Fibroblast of lung (primary cell): ENCODE measurements around the gene HPGDS. TPM values are rescaled to one million over a fixed set of nuclear protein-coding genes. Genes with fewer than 3 reads are reported as not detected.

Experiments used
- DNase-seq, 2 donors: peaks; one replicate each; pipeline versions ENCODE4 v3.0.0 to v3.0.0-alpha.2; 2010; ENCODE audit warnings: low read depth in 2 of 2
- H2AFZ ChIP-seq: 2 replicates; pipeline ENCODE4 v1.5.1; 2012; ENCODE audit warnings: low read length, control low read depth, inconsistent platforms
- H3K27ac ChIP-seq: 2 replicates; pipeline ENCODE4 v1.5.1; 2011; ENCODE audit warnings: low read length, control low read depth; ENCODE audit not compliant: insufficient read depth
- H3K27me3 ChIP-seq: 2 replicates; pipeline ENCODE4 v1.5.1; 2011; ENCODE audit warnings: mild to moderate bottlenecking, low read length; ENCODE audit not compliant: control insufficient read depth, insufficient read depth
- H3K36me3 ChIP-seq: 2 replicates; pipeline ENCODE4 v1.5.1; 2011; ENCODE audit warnings: low read length; ENCODE audit not compliant: control insufficient read depth, insufficient read depth
- H3K4me1 ChIP-seq: 2 replicates; pipeline ENCODE4 v1.5.1; 2011; ENCODE audit warnings: low read length; ENCODE audit not compliant: control insufficient read depth, insufficient read depth; ENCODE audit errors: extremely low read depth
- H3K4me2 ChIP-seq: 2 replicates; pipeline ENCODE4 v1.5.1; 2011; ENCODE audit warnings: low read length, control low read depth; ENCODE audit not compliant: insufficient read depth; ENCODE audit errors: extremely low read depth
- H3K4me3 ChIP-seq, 4 experiments: fragments of 200-600 bp in 1 of 4; sonication (generic) in 1 of 4; replicated peaks in 1 of 4; 2 replicates each; pipeline ENCODE4 v1.5.1; 2011 to 2016; ENCODE audit warnings: low read length in 4 of 4, low read depth in 3 of 4, mild to moderate bottlenecking in 3 of 4, control low read depth in 2 of 4, inconsistent platforms in 1 of 4, mixed read lengths in 1 of 4; ENCODE audit not compliant: insufficient read depth in 1 of 4; ENCODE audit errors: control extremely low read depth in 1 of 4
- H3K79me2 ChIP-seq: 2 replicates; pipeline ENCODE4 v1.5.1; 2012; ENCODE audit warnings: mild to moderate bottlenecking, low read length, inconsistent platforms; ENCODE audit not compliant: control insufficient read depth, insufficient read depth
- H3K9ac ChIP-seq: 2 replicates; pipeline ENCODE4 v1.5.1; 2011; ENCODE audit warnings: mild to moderate bottlenecking, low read length, control low read depth; ENCODE audit not compliant: insufficient read depth
- H3K9me3 ChIP-seq: 2 replicates; pipeline ENCODE4 v1.5.1; 2012; ENCODE audit warnings: low read depth, low read length; ENCODE audit not compliant: control insufficient read depth, insufficient read depth
- H4K20me1 ChIP-seq: 2 replicates; pipeline ENCODE4 v1.5.1; 2011; ENCODE audit warnings: low read length; ENCODE audit not compliant: control insufficient read depth, insufficient read depth; ENCODE audit errors: extremely low read depth
- EZH2 ChIP-seq: IDR thresholded peaks from 2 replicates; pipeline ENCODE4 v1.5.1; 2012; ENCODE audit warnings: low read length, control low read depth, mild to moderate bottlenecking; ENCODE audit errors: missing control alignments
- polyA plus RNA-seq, 2 donors: library from polyadenylated mRNA; depleted of rRNA in 1 of 2; stranded (reverse) in 1 of 2; unstranded in 1 of 2; fragments of >200 nt; gene quantifications; 2 replicates each; pipeline ENCODE4 v1.2.1, GENCODE V29; 2011 to 2012; ENCODE audit warnings: missing spikeins in 1 of 2
- total RNA-seq: library from RNA; depleted of rRNA; stranded (reverse); fragments of >200 nt; gene quantifications from 2 replicates; pipeline ENCODE4 v1.2.1, GENCODE V29; 2014
- TF ChIP-seq, protein P1 (sequence below), 2 donors: IDR thresholded peaks in 1 of 2; conservative IDR thresholded peaks in 1 of 2; 1 replicate in 1 of 2; 2 replicates in 1 of 2; pipeline ENCODE4 v1.5.1; 2011 to 2012; ENCODE audit warnings: low read length in 2 of 2, control low read depth in 1 of 2, inconsistent platforms in 1 of 2, low read depth in 1 of 2, mild to moderate bottlenecking in 1 of 2

Gene HPGDS
- total and polyA plus RNA-seq, 2 donors (not counting 1 experiment from before 2014, with no cell fraction given): not detected

DNA sequence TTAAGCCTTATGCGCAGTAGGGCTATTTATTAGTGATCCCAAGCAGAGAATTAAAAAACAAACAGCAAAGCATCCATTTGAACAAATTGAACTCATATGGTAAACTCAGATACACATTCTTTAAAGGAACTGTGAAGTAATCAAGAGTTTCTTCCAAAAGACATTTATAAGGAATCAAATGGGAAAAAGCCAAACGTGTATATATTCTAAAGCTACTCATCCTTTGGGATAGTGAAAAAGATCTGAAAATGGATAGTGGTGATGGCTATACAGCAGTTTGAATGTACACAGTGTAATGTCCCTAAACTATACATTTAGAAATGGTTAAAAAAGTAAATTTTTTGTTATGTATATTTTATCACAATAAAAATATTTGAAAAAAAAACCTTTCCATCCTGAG is 16.6 kb upstream of the HPGDS start:
- no peak overlapping the region for H3K27ac ChIP-seq
- TF ChIP-seq, protein P1, sequence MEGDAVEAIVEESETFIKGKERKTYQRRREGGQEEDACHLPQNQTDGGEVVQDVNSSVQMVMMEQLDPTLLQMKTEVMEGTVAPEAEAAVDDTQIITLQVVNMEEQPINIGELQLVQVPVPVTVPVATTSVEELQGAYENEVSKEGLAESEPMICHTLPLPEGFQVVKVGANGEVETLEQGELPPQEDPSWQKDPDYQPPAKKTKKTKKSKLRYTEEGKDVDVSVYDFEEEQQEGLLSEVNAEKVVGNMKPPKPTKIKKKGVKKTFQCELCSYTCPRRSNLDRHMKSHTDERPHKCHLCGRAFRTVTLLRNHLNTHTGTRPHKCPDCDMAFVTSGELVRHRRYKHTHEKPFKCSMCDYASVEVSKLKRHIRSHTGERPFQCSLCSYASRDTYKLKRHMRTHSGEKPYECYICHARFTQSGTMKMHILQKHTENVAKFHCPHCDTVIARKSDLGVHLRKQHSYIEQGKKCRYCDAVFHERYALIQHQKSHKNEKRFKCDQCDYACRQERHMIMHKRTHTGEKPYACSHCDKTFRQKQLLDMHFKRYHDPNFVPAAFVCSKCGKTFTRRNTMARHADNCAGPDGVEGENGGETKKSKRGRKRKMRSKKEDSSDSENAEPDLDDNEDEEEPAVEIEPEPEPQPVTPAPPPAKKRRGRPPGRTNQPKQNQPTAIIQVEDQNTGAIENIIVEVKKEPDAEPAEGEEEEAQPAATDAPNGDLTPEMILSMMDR (conservative IDR thresholded peaks at IDR 0.05 in 1 of 2, IDR thresholded peaks at IDR 0.05 in 1 of 2; ENCODE audit: low read depth in 1 of 2, low read length in 2 of 2): no peak
- no peak for TF ChIP-seq EZH2
- H4K20me1 ChIP-seq: no peaks in the 10 kb centered on the region
- H2AFZ ChIP-seq: no peak overlapping the region
- no peaks in the 10 kb centered on the region for H3K9me3 ChIP-seq
- no peaks in the 10 kb centered on the region for H3K79me2 ChIP-seq
- no peak overlapping the region for H3K4me3 ChIP-seq
- H3K36me3 ChIP-seq: no peaks in the 10 kb centered on the region
- H3K9ac ChIP-seq: no peak overlapping the region
- no peak overlapping the region for H3K4me2 ChIP-seq
- H3K4me1 ChIP-seq: no peaks in the 10 kb centered on the region
- no peak for DNase-seq
- H3K27me3 ChIP-seq: no peaks in the 10 kb centered on the region

DNA sequence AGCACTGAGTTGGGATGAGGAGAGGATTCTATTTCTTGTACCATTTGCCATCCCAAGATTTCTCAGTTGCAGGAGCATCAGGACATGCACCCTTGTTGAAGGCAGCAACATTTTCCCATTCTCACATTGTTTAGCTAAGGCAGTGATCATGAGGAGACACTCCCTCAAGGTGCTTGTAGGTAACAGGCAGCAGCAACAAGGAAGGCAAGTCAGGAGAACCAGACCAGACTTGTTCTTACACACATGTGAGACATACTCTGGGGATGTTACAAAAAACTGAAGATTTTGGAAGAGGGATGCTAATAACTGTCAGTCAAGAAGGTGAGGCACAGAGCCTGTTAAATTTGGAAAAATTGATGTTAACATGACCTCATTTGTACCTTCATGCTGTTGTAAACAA is 15.5 kb upstream of the HPGDS start:
- Histone ChIP-seq H3K36me3 (no peaks in the 10 kb centered on the region), H3K9ac (no peak overlapping the region), H2AFZ (no peak overlapping the region), H3K9me3 (no peaks in the 10 kb centered on the region), H3K4me3 (no peak overlapping the region), H3K4me1 (no peaks in the 10 kb centered on the region), H3K79me2 (no peaks in the 10 kb centered on the region), H4K20me1 (no peaks in the 10 kb centered on the region), H3K27ac (no peak overlapping the region), H3K4me2 (no peak overlapping the region), H3K27me3 (no peaks in the 10 kb centered on the region)
- TF ChIP-seq EZH2: no peak
- TF ChIP-seq, protein P1 (conservative IDR thresholded peaks at IDR 0.05 in 1 of 2, IDR thresholded peaks at IDR 0.05 in 1 of 2; ENCODE audit: low read depth in 1 of 2, low read length in 2 of 2): no peak
- DNase-seq: no peak

DNA sequence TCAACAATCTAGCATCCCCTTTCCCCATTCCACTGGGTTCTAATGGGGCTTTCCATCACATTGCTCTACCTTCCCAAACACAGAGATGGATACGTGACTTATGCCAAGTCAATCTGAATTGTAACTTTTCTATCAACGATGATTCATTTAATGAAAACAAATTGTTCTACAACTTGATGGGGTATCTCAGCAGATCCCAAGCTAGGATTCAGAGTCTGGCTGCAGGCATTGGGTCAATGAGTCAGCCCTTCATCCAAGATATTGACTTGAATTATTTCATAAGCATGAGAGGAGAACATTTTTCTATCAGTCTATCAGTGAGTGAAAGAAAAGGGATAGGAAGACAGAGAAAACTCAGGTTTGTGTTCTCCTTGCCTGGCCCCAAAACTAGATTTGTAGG is 15.0 kb upstream of the HPGDS start:
- no peak overlapping the region for H3K4me3 ChIP-seq
- no peaks in the 10 kb centered on the region for H3K4me1 ChIP-seq
- no peak overlapping the region for H3K4me2 ChIP-seq
- no peaks in the 10 kb centered on the region for H3K79me2 ChIP-seq
- no peak for TF ChIP-seq EZH2
- TF ChIP-seq, protein P1 (conservative IDR thresholded peaks at IDR 0.05 in 1 of 2, IDR thresholded peaks at IDR 0.05 in 1 of 2; ENCODE audit: low read depth in 1 of 2, low read length in 2 of 2): no peak
- no peaks in the 10 kb centered on the region for H4K20me1 ChIP-seq
- no peaks in the 10 kb centered on the region for H3K9me3 ChIP-seq
- H3K9ac ChIP-seq: no peak overlapping the region
- H3K27me3 ChIP-seq: no peaks in the 10 kb centered on the region
- DNase-seq: peak in 1 of 2 donors; percentile 27
- H3K27ac ChIP-seq: no peak overlapping the region
- no peak overlapping the region for H2AFZ ChIP-seq
- no peaks in the 10 kb centered on the region for H3K36me3 ChIP-seq
